GM23248 (cell line): ENCODE data around the gene YPEL1.

Experiments used
- EZH2 ChIP-seq: fragments of 200-600 bp; sonication (generic); IDR thresholded peaks from 2 replicates; pipeline ENCODE4 v1.6.1; 2018; ENCODE audit warnings: antibody characterized with exemption, mild to moderate bottlenecking; ENCODE audit not compliant: insufficient read depth, poor library complexity, severe bottlenecking
- EZH2phosphoT487 ChIP-seq: fragments of 200-600 bp; sonication (generic); IDR thresholded peaks from 2 replicates; pipeline ENCODE4 v1.6.1; 2018; ENCODE audit warnings: antibody characterized with exemption, moderate library complexity, mild to moderate bottlenecking, low read depth; ENCODE audit not compliant: insufficient read depth

GRCh38 chr22:21694394-21694793, 41.2 kb downstream of the YPEL1 start:
- TF ChIP-seq EZH2, result no peak
- no peak for TF ChIP-seq EZH2phosphoT487
